GM12891 (cell line): ENCODE results near the gene MED12L.
"Not testable (repeated sequence)": the region's sequence is repeated elsewhere in the genome, so short reads cannot be mapped to it uniquely, and the experiment has no call there.

Experiments
- DNase-seq: peaks from one replicate; pipeline ENCODE4 v3.0.0; 2011; ENCODE audit warnings: low spot score; ENCODE audit not compliant: insufficient read length
- FAIRE-seq: peaks from 2 replicates; lab custom pipeline; 2011; peaks lifted over from hg19 to GRCh38; lab: Jason Lieb, UNC
- PAX5 ChIP-seq: IDR thresholded peaks from 2 replicates; pipeline ENCODE4 v1.6.1; 2011; ENCODE audit warnings: low read length, moderate library complexity, mild to moderate bottlenecking; ENCODE audit not compliant: insufficient read depth, severe bottlenecking
- POLR2A ChIP-seq: IDR thresholded peaks from 2 replicates; pipeline ENCODE4 v1.6.1; 2011; ENCODE audit warnings: low read depth, low read length, control low read depth
- POLR2AphosphoS5 ChIP-seq: IDR thresholded peaks from 2 replicates; pipeline ENCODE4 v1.6.1; 2011; ENCODE audit warnings: low read depth, low read length, control low read depth
- POU2F2 ChIP-seq: IDR thresholded peaks from 2 replicates; pipeline ENCODE4 v1.6.1; 2011; ENCODE audit warnings: low read depth, mild to moderate bottlenecking, control low read depth, low read length, moderate library complexity
- SPI1 ChIP-seq: IDR thresholded peaks from 2 replicates; pipeline ENCODE4 v1.6.1; 2011; ENCODE audit warnings: low read depth, low read length, control low read depth
- TAF1 ChIP-seq: IDR thresholded peaks from 2 replicates; pipeline ENCODE4 v1.6.1; 2011; ENCODE audit warnings: low read depth, low read length, control low read depth

MED12L gene

GRCh38 chr3:151067158-151067557 lies 18.3 kb upstream of the MED12L start:
- no peak for FAIRE-seq
- no peak for DNase-seq
- no peak for TF ChIP-seq POLR2A
- TF ChIP-seq POLR2AphosphoS5 = no peak
- no peak for TF ChIP-seq TAF1
- no peak for TF ChIP-seq POU2F2
- no peak for TF ChIP-seq SPI1
- TF ChIP-seq PAX5 = no peak

- not testable (repeated sequence) for FAIRE-seq, DNase-seq
Observed at GRCh38 chr3:151072842-151073241, 12.6 kb upstream of the MED12L start.

- FAIRE-seq (no peak), DNase-seq (no peak)
- no peak for TF ChIP-seq POU2F2
- no peak for TF ChIP-seq POLR2AphosphoS5
- no peak for TF ChIP-seq SPI1
- TF ChIP-seq POLR2A = no peak
- TF ChIP-seq PAX5 = no peak
- no peak for TF ChIP-seq TAF1
Observed at GRCh38 chr3:151074256-151074655, 11.2 kb upstream of the MED12L start.

DNA sequence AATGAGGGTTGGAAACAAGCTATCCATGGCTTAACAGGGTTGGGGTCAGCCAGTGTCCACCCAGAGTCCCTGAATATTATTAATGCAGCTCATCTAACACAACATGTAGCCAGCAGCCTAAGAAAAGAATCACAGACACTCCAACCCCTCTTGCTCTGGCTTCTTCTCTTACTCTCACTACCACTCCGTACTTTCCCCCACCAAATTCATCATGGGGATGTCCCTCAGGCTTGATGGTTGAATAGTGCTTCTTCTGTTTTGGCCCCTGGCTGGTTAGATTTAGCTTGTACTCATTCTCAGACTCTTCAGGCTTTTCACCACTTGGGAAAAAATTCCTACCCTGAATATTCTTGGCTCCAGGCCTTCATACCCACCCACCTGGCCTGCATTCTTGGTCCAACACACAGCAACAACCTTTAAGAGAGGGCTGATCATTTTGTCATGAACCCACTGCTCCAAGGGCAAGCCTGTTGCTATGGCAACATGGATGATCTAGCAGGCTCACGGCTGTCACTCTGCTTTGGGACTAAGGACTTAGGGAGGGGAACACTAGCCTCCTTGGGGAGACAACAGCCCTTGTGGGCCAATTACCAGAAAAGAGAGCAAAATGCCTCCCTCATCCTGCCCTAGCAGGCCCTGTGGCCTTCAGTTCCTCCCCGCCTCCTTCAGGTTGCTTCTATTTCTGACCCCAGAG lies 9.4 kb upstream of the MED12L start:
- DNase-seq = no peak
- TF ChIP-seq TAF1 (no peak), POU2F2 (no peak), SPI1 (no peak), POLR2AphosphoS5 (no peak), POLR2A (no peak), PAX5 (no peak)

DNA sequence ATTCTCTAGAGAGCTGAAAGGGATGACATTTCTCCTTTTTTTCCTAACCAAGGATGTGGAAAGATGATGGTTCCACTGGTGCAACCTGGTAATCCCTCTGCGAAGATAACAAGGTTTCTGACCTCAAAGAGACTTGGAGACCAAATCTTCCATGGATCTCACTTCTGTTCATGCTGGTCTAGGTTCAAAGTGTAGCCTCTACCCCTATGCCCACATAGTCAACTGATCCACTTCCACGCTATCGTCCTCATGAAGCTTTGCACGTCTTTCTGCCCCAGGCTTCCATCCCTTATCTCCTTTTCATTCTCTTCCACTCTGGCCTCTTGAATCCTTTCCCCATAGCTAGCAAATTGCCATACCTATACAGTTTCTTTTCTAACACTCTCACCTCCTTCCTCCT lies 8.8 kb upstream of the MED12L start:
- no peak for FAIRE-seq
- no peak for DNase-seq

More for the DNA sequence above, 9.4 kb upstream of the MED12L start:
- no peak for FAIRE-seq

GRCh38 chr3:151081082-151081481 lies 4.4 kb upstream of the MED12L start:
- not testable (repeated sequence) for FAIRE-seq, DNase-seq

More for the DNA sequence above, 8.8 kb upstream of the MED12L start:
- TF ChIP-seq POLR2AphosphoS5 (no peak), PAX5 (no peak), POLR2A (no peak), TAF1 (no peak), POU2F2 (no peak), SPI1 (no peak)

DNA sequence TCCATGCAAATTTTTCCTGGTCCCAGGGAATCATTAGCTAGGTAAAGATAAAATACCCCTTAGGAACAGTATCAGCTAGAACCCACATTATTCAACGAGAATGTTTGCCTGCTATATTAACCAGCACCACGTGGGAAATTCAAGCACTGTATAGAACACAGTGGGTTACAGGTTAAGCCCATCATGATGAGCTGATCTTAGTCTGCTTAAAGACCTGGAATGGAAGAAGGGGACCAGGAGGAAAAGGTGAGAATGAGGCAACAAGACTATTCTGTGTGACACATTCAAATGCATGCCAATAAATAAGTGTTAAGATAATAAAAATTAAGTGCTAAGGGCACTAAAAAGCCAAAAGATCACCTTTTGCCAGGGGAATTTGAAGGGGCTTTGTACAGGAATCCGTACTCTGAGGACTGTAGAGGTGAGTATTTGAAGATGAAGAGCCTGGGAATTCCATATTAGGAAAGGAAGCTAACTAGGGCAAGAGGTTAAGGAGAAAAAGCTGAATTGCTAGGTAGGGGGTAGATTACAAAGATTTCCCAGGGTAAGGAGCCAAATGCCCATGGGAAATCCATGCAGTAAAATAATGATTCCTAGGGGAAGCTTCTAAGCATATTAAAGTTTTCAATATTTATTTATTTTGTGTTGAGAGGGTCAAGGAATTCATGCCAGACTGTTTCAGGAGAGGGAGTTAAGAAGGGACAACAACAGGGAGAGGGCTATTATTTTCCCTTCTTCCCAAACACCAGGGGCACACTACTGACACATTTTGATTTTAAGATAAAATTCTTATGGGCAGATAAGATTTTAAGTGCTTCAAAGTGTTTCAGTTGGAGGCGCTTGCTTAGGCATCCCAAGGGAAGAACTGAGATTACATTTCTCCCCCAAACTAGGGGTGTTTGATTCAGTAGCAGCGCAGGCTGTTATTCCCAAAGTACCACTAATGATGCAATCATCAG lies 2.3 kb upstream of the MED12L start:
- FAIRE-seq = no peak
- TF ChIP-seq POLR2AphosphoS5 (no peak), TAF1 (no peak), POLR2A (no peak), PAX5 (no peak), POU2F2 (no peak), SPI1 (no peak)
- no peak for DNase-seq

DNA sequence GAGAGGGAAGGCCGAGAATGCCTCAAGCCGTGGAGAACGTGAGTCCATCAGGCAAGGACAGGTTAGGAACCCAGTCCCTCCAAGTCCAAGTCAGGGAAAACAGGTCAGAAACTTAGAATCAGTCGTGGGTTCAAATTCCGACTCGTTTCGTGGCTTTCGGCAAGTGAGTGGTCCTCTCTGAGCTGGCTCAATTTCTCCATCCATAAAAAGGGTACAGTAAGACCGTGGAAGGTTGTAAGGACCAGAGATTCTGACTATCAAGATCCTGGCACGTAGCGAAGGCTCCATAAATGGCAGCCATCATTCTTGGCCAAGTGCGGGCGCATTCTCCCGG lies 604 bp upstream of the MED12L start:
- TF ChIP-seq POLR2A (no peak), POLR2AphosphoS5 (no peak), TAF1 (no peak), PAX5 (no peak), SPI1 (no peak), POU2F2 (no peak)
- DNase-seq (no peak), FAIRE-seq (no peak)

DNA sequence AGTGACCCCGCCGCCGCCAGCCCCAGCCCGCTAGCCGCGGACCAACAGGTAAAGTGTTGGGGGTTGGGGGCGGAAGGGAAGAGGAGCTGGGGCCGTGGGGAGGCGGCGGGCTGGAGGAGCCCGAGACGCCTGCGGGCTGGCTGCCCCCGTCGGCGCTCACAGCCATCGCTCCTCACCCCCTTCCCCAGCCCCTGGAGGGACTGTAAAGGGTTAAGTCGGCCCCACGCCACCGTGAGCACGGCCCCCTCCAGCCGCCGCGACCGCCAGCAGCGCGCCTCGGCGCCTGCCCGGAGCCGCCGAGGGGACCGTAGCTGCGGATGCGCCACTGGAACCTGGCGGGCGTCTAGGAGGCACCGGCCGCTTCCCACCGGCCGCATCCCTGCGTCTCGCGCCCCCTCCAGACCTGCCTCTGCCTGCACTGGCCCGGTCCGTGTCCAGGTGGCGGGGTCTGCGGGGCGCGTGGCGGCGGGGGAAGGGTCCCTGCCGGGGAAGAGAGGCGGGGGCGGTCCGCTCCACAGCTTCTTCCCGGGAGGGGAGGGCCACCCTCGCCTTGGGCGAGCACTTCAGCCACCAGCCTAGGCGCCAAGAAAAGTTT lies 522 bp downstream of the MED12L start:
- TF ChIP-seq TAF1 = no peak
- peak; percentile 42 for DNase-seq
- no peak for FAIRE-seq
